Neural progenitor cell (in vitro differentiated cells): ENCODE measurements around the gene ZNF664. TPM values are rescaled to one million over a fixed set of nuclear protein-coding genes. Genes with fewer than 3 reads are reported as not detected.
A peak's percentile ranks its signal among the peaks of the same experiment; 100 is the strongest.

Experiments used
- DNase-seq: peaks from one replicate; pipeline ENCODE4 v3.0.0-alpha.2; 2016; ENCODE audit warnings: low spot score
- H2AFZ ChIP-seq: fragments of 200-600 bp; sonication (generic); replicated peaks from 2 replicates; pipeline ENCODE4 v1.6.1; 2016; ENCODE audit warnings: antibody characterized with exemption
- H3F3A ChIP-seq: fragments of 200-600 bp; sonication (generic); 2 replicates; pipeline ENCODE4 v1.6.1; 2016; ENCODE audit warnings: antibody characterized with exemption, low read depth
- H3K27ac ChIP-seq: fragments of 200-600 bp; sonication (generic); 2 replicates; pipeline ENCODE4 v1.5.1; 2016; ENCODE audit warnings: mild to moderate bottlenecking
- H3K27me3 ChIP-seq: fragments of 200-600 bp; sonication (generic); 2 replicates; pipeline ENCODE4 v1.6.1; 2016; ENCODE audit warnings: mild to moderate bottlenecking, moderate library complexity
- H3K36me3 ChIP-seq: fragments of 200-600 bp; sonication (generic); 2 replicates; pipeline ENCODE4 v1.5.1; 2016
- H3K4me1 ChIP-seq: fragments of 200-600 bp; sonication (generic); 2 replicates; pipeline ENCODE4 v1.6.1; 2016; ENCODE audit warnings: mixed run types
- H3K4me2 ChIP-seq: fragments of 200-600 bp; sonication (generic); 2 replicates; pipeline ENCODE4 v1.6.1; 2016
- H3K4me3 ChIP-seq: fragments of 200-600 bp; sonication (generic); 2 replicates; pipeline ENCODE4 v1.5.1; 2016
- H3K79me2 ChIP-seq: fragments of 200-600 bp; sonication (generic); 2 replicates; pipeline ENCODE4 v1.6.1; 2016; ENCODE audit warnings: low read depth
- H3K9ac ChIP-seq: fragments of 200-600 bp; sonication (generic); 2 replicates; pipeline ENCODE4 v1.6.1; 2016
- H3K9me3 ChIP-seq: fragments of 200-600 bp; sonication (generic); 2 replicates; pipeline ENCODE4 v1.5.1; 2016; ENCODE audit warnings: low read depth
- H4K20me1 ChIP-seq: fragments of 200-600 bp; sonication (generic); 2 replicates; pipeline ENCODE4 v1.6.1; 2016; ENCODE audit warnings: low read depth
- H3K27ac Mint-ChIP-seq: 3 replicates; pipeline ENCODE4 v1.8.0; 2021; ENCODE audit warnings: mixed read lengths
- H3K27me3 Mint-ChIP-seq: 2 replicates; pipeline ENCODE4 v1.8.0; 2022; ENCODE audit warnings: low read depth, mild to moderate bottlenecking, inconsistent platforms, moderate library complexity, mixed read lengths; ENCODE audit not compliant: insufficient read depth
- H3K36me3 Mint-ChIP-seq: 3 replicates; pipeline ENCODE4 v1.8.0; 2021; ENCODE audit warnings: mixed read lengths
- H3K4me1 Mint-ChIP-seq: 3 replicates; pipeline ENCODE4 v1.8.0; 2021; ENCODE audit warnings: mixed read lengths
- H3K4me3 Mint-ChIP-seq: 3 replicates; pipeline ENCODE4 v1.8.0; 2021; ENCODE audit warnings: mild to moderate bottlenecking, moderate library complexity, mixed read lengths
- H3K9me3 Mint-ChIP-seq: 3 replicates; pipeline ENCODE4 v1.8.0; 2020; ENCODE audit warnings: mixed read lengths
- CTCF ChIP-seq: fragments of 200-600 bp; sonication (generic); IDR thresholded peaks from 2 replicates; pipeline ENCODE4 v1.5.1; 2017; ENCODE audit warnings: antibody characterized with exemption, mild to moderate bottlenecking
- EZH2 ChIP-seq: fragments of 200-600 bp; sonication (generic); IDR thresholded peaks from 2 replicates; pipeline ENCODE4 v1.6.1; 2017; ENCODE audit warnings: antibody characterized with exemption, mild to moderate bottlenecking, moderate library complexity
- EZH2phosphoT487 ChIP-seq: fragments of 200-600 bp; sonication (generic); IDR thresholded peaks from 2 replicates; pipeline ENCODE4 v1.6.1; 2017; ENCODE audit warnings: antibody characterized with exemption
- total RNA-seq: library from RNA; depleted of rRNA; stranded (reverse); fragments of >200 nt; gene quantifications from 2 replicates; pipeline ENCODE4 v1.2.3, GENCODE V29; 2015; ENCODE audit warnings: low replicate concordance

Gene ZNF664
- total RNA-seq, 1 donor from 2014 or later = 172 TPM

GRCh38 chr12:124028555-124028925 is 55.5 kb downstream of the ZNF664 start:
- Histone ChIP-seq H3K9me3 (no peaks in the 10 kb centered on the region), H2AFZ (no peak overlapping the region), H3K27ac (no peak overlapping the region), H3K9ac (no peak overlapping the region), H3K4me1 (no peaks in the 10 kb centered on the region), H3K4me3 (no peak overlapping the region), H3K27me3 (no peaks in the 10 kb centered on the region), H3K36me3 (no peaks in the 10 kb centered on the region), H3F3A (no peaks in the 10 kb centered on the region), H3K79me2 (no peaks in the 10 kb centered on the region), H4K20me1 (no peaks in the 10 kb centered on the region), H3K4me2 (no peak overlapping the region)
- H3K4me1 Mint-ChIP-seq = peaks cover 15% of the 10 kb centered on the region
- H3K9me3 Mint-ChIP-seq = no peaks in the 10 kb centered on the region
- H3K27me3 Mint-ChIP-seq = peaks cover 5% of the 10 kb centered on the region
- H3K4me3 Mint-ChIP-seq = no peak overlapping the region
- H3K36me3 Mint-ChIP-seq = peaks cover 3% of the 10 kb centered on the region
- DNase-seq = no peak
- no peak for TF ChIP-seq EZH2phosphoT487
- no peak for TF ChIP-seq CTCF
- TF ChIP-seq EZH2 = no peak
- no peak overlapping the region for H3K27ac Mint-ChIP-seq

GRCh38 chr12:124030008-124030407 is 57.0 kb downstream of the ZNF664 start:
- no peaks in the 10 kb centered on the region for H3K9me3 Mint-ChIP-seq
- Histone ChIP-seq H3K9me3 (no peaks in the 10 kb centered on the region), H3K4me1 (no peaks in the 10 kb centered on the region), H4K20me1 (no peaks in the 10 kb centered on the region), H3K4me2 (no peak overlapping the region), H3K4me3 (no peak overlapping the region), H3K27ac (no peak overlapping the region), H3F3A (no peaks in the 10 kb centered on the region), H3K79me2 (no peaks in the 10 kb centered on the region), H3K9ac (no peak overlapping the region), H3K27me3 (no peaks in the 10 kb centered on the region), H3K36me3 (no peaks in the 10 kb centered on the region), H2AFZ (no peak overlapping the region)
- peaks cover 3% of the 10 kb centered on the region for H3K36me3 Mint-ChIP-seq
- TF ChIP-seq EZH2phosphoT487 = no peak
- TF ChIP-seq EZH2 = no peak
- no peak for TF ChIP-seq CTCF
- H3K4me3 Mint-ChIP-seq = no peak overlapping the region
- peaks cover 5% of the 10 kb centered on the region for H3K27me3 Mint-ChIP-seq
- DNase-seq = no peak
- peaks cover 13% of the 10 kb centered on the region for H3K4me1 Mint-ChIP-seq
- no peak overlapping the region for H3K27ac Mint-ChIP-seq

DNA sequence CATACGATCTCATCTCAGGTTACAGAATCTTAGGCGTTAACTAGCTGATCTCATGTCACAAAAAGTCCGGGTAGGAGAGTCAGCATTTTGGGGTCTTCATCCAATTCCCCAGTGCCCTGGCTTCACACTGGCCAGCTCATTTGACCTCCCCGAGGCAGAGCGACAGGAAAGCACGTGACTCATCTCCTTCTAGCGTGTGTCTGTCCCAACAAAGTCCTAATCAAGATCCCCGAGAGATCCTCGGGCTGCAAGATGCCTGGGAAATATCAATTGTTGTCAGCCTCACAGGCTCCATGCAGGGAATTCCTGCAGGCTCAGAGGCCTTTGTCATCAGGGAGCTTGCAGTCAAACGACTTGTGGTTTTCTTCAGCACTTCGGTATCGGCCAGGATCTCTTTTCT is 57.5 kb downstream of the ZNF664 start:
- Histone ChIP-seq H3F3A (no peaks in the 10 kb centered on the region), H3K4me1 (no peaks in the 10 kb centered on the region), H3K9me3 (no peaks in the 10 kb centered on the region), H3K79me2 (no peaks in the 10 kb centered on the region), H3K4me3 (no peak overlapping the region), H4K20me1 (no peaks in the 10 kb centered on the region), H3K27ac (no peak overlapping the region), H3K36me3 (no peaks in the 10 kb centered on the region), H2AFZ (no peak overlapping the region), H3K27me3 (no peaks in the 10 kb centered on the region), H3K4me2 (no peak overlapping the region), H3K9ac (no peak overlapping the region)
- peak overlapping the region; percentile 48 for H3K27ac Mint-ChIP-seq
- peaks cover 5% of the 10 kb centered on the region for H3K27me3 Mint-ChIP-seq
- TF ChIP-seq EZH2 (no peak), CTCF (no peak), EZH2phosphoT487 (no peak)
- H3K4me3 Mint-ChIP-seq = peak overlapping the region; percentile 13
- peaks cover 16% of the 10 kb centered on the region for H3K4me1 Mint-ChIP-seq
- no peaks in the 10 kb centered on the region for H3K9me3 Mint-ChIP-seq
- peak; percentile 41 for DNase-seq
- H3K36me3 Mint-ChIP-seq = peaks cover 3% of the 10 kb centered on the region
